Small intestine (tissue), 7 donors: ENCODE results near the gene PTK7. TPM values are rescaled to one million over a fixed set of nuclear protein-coding genes. Genes with fewer than 3 reads are reported as not detected.

Experiments used
- DNase-seq, 2 donors: peaks; one replicate each; pipeline versions ENCODE4 v3.0.0 to v3.0.0-alpha.2; 2013
- FAIRE-seq: peaks from 2 replicates; lab custom pipeline; 2012; peaks lifted over from hg19 to GRCh38; lab: Jason Lieb, UNC
- H3K27ac ChIP-seq, 3 donors: one replicate each; pipeline ENCODE4 v1.5.1; 2013; ENCODE audit warnings: low read length in 2 of 3, mild to moderate bottlenecking in 2 of 3, control low read depth in 1 of 3, inconsistent platforms in 1 of 3, low read depth in 1 of 3, moderate library complexity in 1 of 3
- H3K27me3 ChIP-seq, 3 donors: one replicate each; pipeline ENCODE4 v1.6.1; 2013; ENCODE audit warnings: low read length in 3 of 3, inconsistent platforms in 1 of 3; ENCODE audit not compliant: control insufficient read depth in 3 of 3, insufficient read depth in 3 of 3
- H3K36me3 ChIP-seq, 3 donors: one replicate each; pipeline ENCODE4 v1.6.1; 2013; ENCODE audit warnings: low read length in 3 of 3, inconsistent platforms in 1 of 3, low read depth in 1 of 3, mild to moderate bottlenecking in 1 of 3, moderate library complexity in 1 of 3; ENCODE audit not compliant: control insufficient read depth in 3 of 3, insufficient read depth in 2 of 3
- H3K4me1 ChIP-seq, 3 donors: one replicate each; pipeline ENCODE4 v1.6.1; 2013; ENCODE audit warnings: low read length in 2 of 3, inconsistent platforms in 1 of 3, low read depth in 1 of 3, mild to moderate bottlenecking in 1 of 3, moderate library complexity in 1 of 3; ENCODE audit not compliant: control insufficient read depth in 3 of 3, insufficient read depth in 2 of 3
- H3K4me3 ChIP-seq, 3 donors: one replicate each; pipeline ENCODE4 v1.5.1; 2013; ENCODE audit warnings: low read length in 3 of 3, control low read depth in 1 of 3, inconsistent platforms in 1 of 3, low read depth in 1 of 3, mild to moderate bottlenecking in 1 of 3, moderate library complexity in 1 of 3
- H3K9me3 ChIP-seq, 2 donors: one replicate each; pipeline ENCODE4 v1.6.1; 2013; ENCODE audit warnings: low read depth in 1 of 2, low read length in 1 of 2; ENCODE audit not compliant: control insufficient read depth in 2 of 2, insufficient read depth in 1 of 2
- WGBS, 3 donors: extraction: QIAGEN DNeasy Blood & Tissue Kit; methylation state at CpG; one replicate each; pipeline ENCODE4 v1.1.7; 2013; 5-methylcytosine and 5-hydroxymethylcytosine counted together
- polyA plus RNA-seq, 4 donors: library from polyadenylated mRNA; stranded (reverse) in 3 of 4; unstranded in 1 of 4; fragments of 200-250 nt in 3 of 4; fragments of 120-200 nt in 1 of 4; gene quantifications; one replicate each; pipeline versions ENCODE4 v1.2.1 to v1.2.3, GENCODE V29; 2013
- donor health status: healthy with polysubstance abuse.
- donor health status: control.
- donor health status: control.
- donor health status: Bipolar disorder and iron deficiency.
- donor health status: healthy.

Gene PTK7
- polyA plus RNA-seq, 4 donors, result 1.1 to 36.5 (median 6.9) TPM

GRCh38 chr6:43159599-43159998 lies 83.5 kb downstream of the PTK7 start:
- Histone ChIP-seq H3K4me3 (no peak overlapping the region), H3K27me3 (no peaks in the 10 kb centered on the region), H3K9me3 (no peaks in the 10 kb centered on the region), H3K36me3 (peaks cover 0 to 29% (median 0%) of the 10 kb centered on the region in 3 donors), H3K4me1 (no peaks in the 10 kb centered on the region), H3K27ac (no peak overlapping the region)
- DNase-seq, result no peak
- 93 to 97% (median 94%) methylated on average over 10 to 11 of the region's 11 CpGs for WGBS, 3 donors
- FAIRE-seq, result no peak

DNA sequence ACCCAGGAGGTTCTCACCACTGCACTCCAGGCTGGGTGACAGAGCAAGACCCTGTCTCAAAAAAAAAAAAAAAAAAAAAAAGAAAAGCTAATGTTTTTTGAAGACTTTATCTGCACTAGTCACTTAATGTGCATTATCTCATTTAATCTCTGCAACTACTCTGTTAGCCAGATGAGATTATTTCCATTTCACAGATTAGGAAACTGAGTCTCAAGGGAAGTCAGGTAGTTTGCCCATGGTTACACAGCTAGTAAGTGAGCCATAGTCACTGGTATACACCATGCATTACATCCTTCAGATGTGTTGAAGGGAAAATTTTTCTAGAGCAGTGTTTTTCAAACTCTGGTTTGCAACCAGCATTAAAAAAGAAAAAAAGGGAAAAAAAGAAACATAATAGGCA lies 87.8 kb downstream of the PTK7 start:
- FAIRE-seq (no peak), DNase-seq (no peak)
- Histone ChIP-seq H3K9me3 (no peaks in the 10 kb centered on the region), H3K27me3 (no peaks in the 10 kb centered on the region), H3K36me3 (peaks cover 0 to 21% (median 0%) of the 10 kb centered on the region in 3 donors), H3K4me1 (no peaks in the 10 kb centered on the region), H3K4me3 (no peak overlapping the region), H3K27ac (no peak overlapping the region)

GRCh38 chr6:43170417-43170930 lies 94.4 kb downstream of the PTK7 start:
- 0 to 3% (median 1%) methylated on average over 15 to 18 of the region's 18 CpGs for WGBS, 3 donors
- Histone ChIP-seq H3K9me3 (no peaks in the 10 kb centered on the region), H3K4me1 (peaks cover 5 to 30% (median 7%) of the 10 kb centered on the region in 3 donors), H3K36me3 (peaks cover 0 to 11% (median 0%) of the 10 kb centered on the region in 3 donors), H3K27me3 (no peaks in the 10 kb centered on the region), H3K4me3 (peak overlapping the region; percentile 43 to 97 (median 57)), H3K27ac (peak overlapping the region in 2 of 3 donors; percentile 83 to 94)
- no peak for FAIRE-seq
- no peak for DNase-seq

DNA sequence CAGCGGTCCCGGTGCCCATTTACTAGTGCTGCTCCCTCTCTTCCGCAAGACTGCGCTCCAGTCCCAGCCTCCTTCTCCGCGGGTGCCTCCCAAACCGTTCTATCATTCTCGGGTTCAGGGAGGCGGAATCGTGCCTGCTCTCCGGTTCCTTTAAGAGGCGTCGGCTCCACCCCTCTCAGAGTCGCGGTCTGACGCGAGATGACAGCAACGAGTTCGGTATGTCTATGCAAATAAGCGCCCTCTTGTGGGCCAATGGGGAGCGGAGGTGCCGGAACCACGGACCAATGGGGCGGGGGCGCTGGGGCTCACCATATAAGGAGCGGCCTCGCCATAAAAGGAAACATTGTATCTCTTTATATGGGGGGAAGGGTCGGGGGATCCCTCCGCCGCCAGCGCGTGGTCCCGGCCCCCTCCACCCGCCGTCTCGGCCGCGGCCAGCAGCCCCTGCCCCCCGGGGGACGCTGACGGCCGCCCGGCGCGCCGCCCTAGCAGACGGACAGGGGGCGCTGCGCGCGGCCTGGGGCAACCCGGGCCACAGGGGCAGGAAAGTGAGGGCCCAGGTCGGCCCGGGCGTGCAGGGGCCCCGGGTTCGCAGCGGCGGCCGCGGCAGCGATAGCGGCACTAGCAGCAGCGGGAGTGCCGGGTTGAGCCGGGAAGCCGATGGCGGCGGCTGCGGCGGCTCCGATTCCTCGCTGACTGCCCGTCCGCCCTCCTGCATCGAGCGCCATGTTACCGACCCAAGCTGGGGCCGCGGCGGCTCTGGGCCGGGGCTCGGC lies 95.0 kb downstream of the PTK7 start, which contains the start of gene SRF:
Gene SRF (plus strand): TSS at position 339 of the 776 bp plus-strand sequence. CDS start 388 bp downstream, at position 727.
- Histone ChIP-seq H3K36me3 (peaks cover 0 to 18% (median 2%) of the 10 kb centered on the region in 3 donors), H3K9me3 (no peaks in the 10 kb centered on the region), H3K4me1 (peaks cover 5 to 30% (median 7%) of the 10 kb centered on the region in 3 donors), H3K27me3 (no peaks in the 10 kb centered on the region), H3K4me3 (peak within 1 kb of the TSS; percentile 74 to 97 (median 92)), H3K27ac (peak within 1 kb of the TSS; percentile 83 to 95 (median 94))
- DNase-seq (peak; percentile 100), FAIRE-seq (no peak)
- WGBS, 3 donors, result 0% methylated on average over 38 to 83 of the region's 83 CpGs

GRCh38 chr6:43171707-43172103 lies 95.6 kb downstream of the PTK7 start:
- WGBS, 3 donors, result 0 to 1% (median 0%) methylated on average over 33 to 57 of the region's 57 CpGs
- FAIRE-seq (no peak), DNase-seq (peak in 1 of 2 donors; percentile 12)
- H3K36me3 ChIP-seq, result peaks cover under 1 to 24% (median 2%) of the 10 kb centered on the region in 3 donors
- peaks cover 5 to 30% (median 7%) of the 10 kb centered on the region in 3 donors for H3K4me1 ChIP-seq
- peak overlapping the region; percentile 83 to 95 (median 94) for H3K27ac ChIP-seq
- no peaks in the 10 kb centered on the region for H3K27me3 ChIP-seq
- H3K9me3 ChIP-seq, result no peaks in the 10 kb centered on the region
- H3K4me3 ChIP-seq, result peak overlapping the region; percentile 74 to 97 (median 92)

- Histone ChIP-seq H3K4me1 (peaks cover 5 to 30% (median 7%) of the 10 kb centered on the region in 3 donors), H3K4me3 (peak overlapping the region; percentile 74 to 97 (median 92)), H3K27me3 (no peaks in the 10 kb centered on the region), H3K27ac (peak overlapping the region; percentile 83 to 95 (median 88)), H3K36me3 (peaks cover 2 to 26% (median 4%) of the 10 kb centered on the region in 3 donors), H3K9me3 (no peaks in the 10 kb centered on the region)
- 1 to 2% (median 1%) methylated on average over 45 to 46 of the region's 46 CpGs for WGBS, 3 donors
- peak; percentile 43 to 74 for DNase-seq
- FAIRE-seq, result no peak
Measured at GRCh38 chr6:43172104-43173007, 96.2 kb downstream of the PTK7 start.

GRCh38 chr6:43173591-43174262 lies 97.6 kb downstream of the PTK7 start:
- H3K27me3 ChIP-seq, result no peaks in the 10 kb centered on the region
- H3K4me1 ChIP-seq, result peaks cover 5 to 30% (median 7%) of the 10 kb centered on the region in 3 donors
- FAIRE-seq (no peak), DNase-seq (peak; percentile 48 to 53)
- peaks cover 4 to 38% (median 5%) of the 10 kb centered on the region in 3 donors for H3K36me3 ChIP-seq
- H3K9me3 ChIP-seq, result no peaks in the 10 kb centered on the region
- H3K4me3 ChIP-seq, result peak overlapping the region in 2 of 3 donors; percentile 54 to 74
- peak overlapping the region; percentile 83 to 88 (median 86) for H3K27ac ChIP-seq
- 33 to 48% (median 43%) methylated on average over 11 of the region's 11 CpGs for WGBS, 3 donors
